H1 (cell line): ENCODE data around the gene GDPGP1. TPM values are rescaled to one million over a fixed set of nuclear protein-coding genes. Genes with fewer than 3 reads are reported as not detected.

Experiments used
- MAFK ChIP-seq: IDR thresholded peaks from 2 replicates; pipeline ENCODE4 v1.6.1; 2012; ENCODE audit warnings: low read depth, mild to moderate bottlenecking, improper control_type of control experiment, low read length
- SIX5 ChIP-seq: IDR thresholded peaks from 2 replicates; pipeline ENCODE4 v1.6.1; 2011; ENCODE audit warnings: mild to moderate bottlenecking, low read depth, low read length
- polyA plus RNA-seq, 7 experiments: library from polyadenylated mRNA; depleted of rRNA in 3 of 7; stranded (reverse) in 5 of 7; unstranded in 2 of 7; fragments of >200 nt in 5 of 7; fragments of 200-250 nt in 2 of 7; gene quantifications; 1 replicate in 5 of 7; 2 replicates in 1 of 7; 4 replicates in 1 of 7; pipeline versions ENCODE4 v1.2.1 to v1.2.3, GENCODE V29; 2011 to 2013; ENCODE audit warnings: missing spikeins in 2 of 7, mixed read lengths in 2 of 7
- total RNA-seq: library from RNA; stranded (reverse); fragmentation: NEBNext Ultra II Directional; extraction: Animal tissue kit (Norgen Biotek cat#: 25700); gene quantifications from 2 replicates; pipeline ENCODE4 v1.2.1, GENCODE V29; 2021

Gene GDPGP1
- total and polyA plus RNA-seq, 2 of the 8 experiments (the other 6 are each of a cell fraction or from before 2014, with no cell fraction given): 1.8 to 5.6 TPM

GRCh38 chr15:90232941-90233386, 1.0 kb upstream of the GDPGP1 start (continued):
- TF ChIP-seq MAFK (no peak), SIX5 (no peak)
